ENCODE results near the gene TANGO6.

Gene TANGO6

DNA sequence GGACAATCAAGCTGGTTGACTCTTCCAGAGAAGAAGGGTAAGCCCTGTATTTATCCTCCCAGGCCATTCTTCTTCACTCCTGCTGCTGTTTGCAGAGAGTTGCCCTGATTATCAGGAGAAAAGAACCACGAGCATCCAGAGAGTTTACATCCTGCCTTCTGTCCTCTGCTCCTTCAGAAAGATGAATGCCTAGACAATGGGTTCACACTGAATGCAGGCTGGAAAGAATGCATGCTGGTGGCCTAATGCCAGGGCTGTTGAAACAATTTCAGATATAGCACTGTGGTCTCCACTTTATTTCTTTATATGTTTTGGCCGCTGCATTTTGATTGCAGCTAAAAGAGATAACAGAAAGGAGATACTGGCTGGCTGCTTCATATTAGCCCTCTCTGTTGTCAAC, 241.0 kb downstream of the TANGO6 start:
- in situ Hi-C loops (cut with MboI; ENCODE audit: low sequenced_read_pairs), result loop anchor here (25.0 kb wide), 1 partner anchor 97 kb away; no protein-coding TSS in a partner anchor

DNA sequence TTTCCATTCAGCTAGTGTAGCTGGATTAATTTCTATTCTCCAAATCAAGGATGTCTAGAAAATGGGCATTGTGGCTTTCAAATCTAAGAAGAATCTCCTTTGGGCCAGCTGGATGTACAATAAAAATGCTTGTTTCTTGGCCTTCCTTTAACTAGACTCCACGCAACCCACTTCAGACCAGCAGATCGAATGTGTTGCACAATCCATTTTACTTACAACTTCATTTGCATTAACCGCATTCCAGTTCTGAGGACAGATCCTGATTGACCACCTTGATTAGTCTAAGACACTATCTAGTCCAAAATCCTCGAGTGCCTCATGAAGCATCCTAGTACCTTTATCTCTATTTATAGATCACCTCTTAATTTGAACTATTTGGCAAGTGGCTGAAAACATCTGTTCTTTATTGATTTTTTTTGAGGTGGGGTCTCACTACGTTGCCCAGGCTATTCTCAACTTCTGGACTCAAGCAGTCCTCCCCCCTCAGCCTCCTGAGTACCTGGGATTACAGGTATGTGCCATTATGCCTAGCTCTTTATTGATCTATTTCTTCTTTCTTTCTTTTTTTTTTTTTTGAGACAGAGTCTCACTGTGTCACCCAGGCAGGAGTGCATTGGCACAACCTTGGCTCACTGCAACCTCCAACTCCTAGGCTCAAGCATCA, 241.8 kb downstream of the TANGO6 start:
- in situ Hi-C loops (cut with MboI; ENCODE audit: low sequenced_read_pairs), result loop anchor here (25.0 kb wide), 1 partner anchor 98 kb away; no protein-coding TSS in a partner anchor

DNA sequence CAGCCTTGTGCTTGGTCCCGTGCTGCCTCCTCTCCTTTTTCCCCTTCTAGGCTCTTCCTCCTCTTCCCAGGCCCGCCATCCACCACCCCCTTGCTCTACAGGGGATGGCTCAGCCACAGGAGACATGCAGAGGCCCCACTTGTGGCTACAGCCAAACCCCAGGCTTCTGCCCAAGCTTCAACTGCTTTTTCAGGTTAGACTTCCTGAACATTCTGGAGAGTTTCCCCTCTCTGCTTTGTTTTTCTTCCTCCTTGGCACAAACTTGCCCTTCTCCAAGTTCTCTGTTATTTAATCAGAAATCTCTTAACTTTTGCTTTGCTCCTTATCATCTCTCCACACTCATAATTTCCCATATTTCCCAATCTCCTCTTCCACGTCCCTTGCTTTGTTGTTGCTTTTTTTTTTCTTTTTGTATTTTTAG, 243.8 kb downstream of the TANGO6 start:
- in situ Hi-C loops (cut with MboI; ENCODE audit: low sequenced_read_pairs), result loop anchor here (25.0 kb wide), 1 partner anchor 100 kb away; no protein-coding TSS in a partner anchor

DNA sequence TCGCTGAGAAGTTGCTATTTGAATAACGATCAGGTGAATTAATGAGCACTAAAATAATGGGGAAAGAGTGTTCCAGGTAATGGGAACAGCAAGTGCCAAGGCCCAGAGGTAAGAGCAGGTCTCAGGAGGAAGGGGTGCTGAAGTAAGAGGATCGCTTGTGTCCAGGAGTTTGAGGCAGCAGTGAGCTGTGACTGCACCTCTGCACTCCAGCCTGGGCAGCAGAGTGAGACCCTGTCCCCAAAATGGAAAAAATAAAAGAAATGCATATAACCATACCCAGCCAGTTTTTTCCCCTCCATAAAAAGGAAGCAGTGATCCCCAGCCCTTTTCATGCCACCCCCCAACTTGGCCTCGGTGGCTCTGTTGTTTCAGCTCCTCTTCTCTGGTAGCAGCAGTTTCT, 245.4 kb downstream of the TANGO6 start:
- in situ Hi-C loops (cut with MboI; ENCODE audit: low sequenced_read_pairs), result loop anchor here (25.0 kb wide), 1 partner anchor 101 kb away; no protein-coding TSS in a partner anchor

DNA sequence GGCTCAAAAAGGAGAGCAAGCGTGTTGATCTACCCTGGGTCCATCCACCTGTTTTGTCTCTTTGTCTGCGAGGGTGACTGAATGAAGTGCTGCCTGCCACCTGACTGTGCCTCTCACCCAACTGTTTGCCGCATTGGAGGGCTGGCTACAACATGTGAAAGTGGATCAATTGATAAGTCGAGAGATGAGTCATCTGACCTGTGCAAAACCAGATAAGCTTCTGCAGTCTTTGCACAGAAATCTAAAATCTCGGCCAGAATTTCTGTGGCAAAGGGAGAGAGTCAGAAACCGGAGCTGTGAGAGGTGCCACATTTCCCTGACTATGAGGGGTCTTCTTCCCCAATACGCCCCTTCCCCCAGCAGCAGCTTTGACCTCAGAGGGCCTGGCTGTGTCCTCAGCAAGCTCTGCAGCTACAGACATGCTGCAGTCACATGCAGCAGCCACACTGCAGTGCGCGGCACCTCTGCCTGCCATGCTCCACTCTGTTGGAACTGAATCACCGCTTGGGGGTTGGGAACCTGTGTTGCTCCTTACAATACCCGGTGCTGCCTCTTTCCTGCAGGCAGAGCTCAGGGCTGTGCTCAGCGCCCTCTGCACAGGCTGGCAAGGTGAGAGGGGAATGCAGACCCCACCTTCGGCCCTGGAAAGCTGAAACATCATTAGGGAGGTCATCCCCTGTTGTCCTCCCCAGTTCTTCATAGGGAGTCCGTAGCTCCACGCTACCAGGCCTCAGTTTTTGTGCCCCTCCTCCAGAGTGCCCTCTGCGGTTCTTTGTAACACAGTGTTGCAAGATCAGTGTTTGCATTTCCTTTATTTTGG, 246.0 kb downstream of the TANGO6 start:
- in situ Hi-C loops (cut with MboI; ENCODE audit: low sequenced_read_pairs), result loop anchor here (25.0 kb wide), 1 partner anchor 102 kb away; no protein-coding TSS in a partner anchor

DNA sequence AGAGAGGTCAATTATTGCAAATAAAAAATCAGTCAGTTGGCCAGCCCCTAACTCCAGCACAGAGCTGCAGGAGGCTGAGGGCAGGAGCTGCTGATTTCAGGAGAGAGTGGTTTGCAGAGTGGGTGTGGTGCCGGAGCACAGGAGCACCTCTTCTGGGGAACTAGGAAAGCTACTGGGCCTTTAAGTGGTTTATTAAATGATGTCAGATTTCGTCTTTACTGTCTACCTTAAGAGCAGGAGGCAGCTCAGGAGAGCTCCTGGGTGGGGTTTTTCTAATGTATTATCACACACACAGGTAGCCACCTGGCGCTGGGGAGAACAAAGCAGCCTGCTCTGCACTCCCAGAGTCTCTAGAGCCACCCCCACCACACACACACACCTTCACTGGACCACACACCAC, 250.6 kb downstream of the TANGO6 start:
- in situ Hi-C loops (cut with MboI; ENCODE audit: low sequenced_read_pairs), result loop anchor here (25.0 kb wide), 1 partner anchor 107 kb away; no protein-coding TSS in a partner anchor

DNA sequence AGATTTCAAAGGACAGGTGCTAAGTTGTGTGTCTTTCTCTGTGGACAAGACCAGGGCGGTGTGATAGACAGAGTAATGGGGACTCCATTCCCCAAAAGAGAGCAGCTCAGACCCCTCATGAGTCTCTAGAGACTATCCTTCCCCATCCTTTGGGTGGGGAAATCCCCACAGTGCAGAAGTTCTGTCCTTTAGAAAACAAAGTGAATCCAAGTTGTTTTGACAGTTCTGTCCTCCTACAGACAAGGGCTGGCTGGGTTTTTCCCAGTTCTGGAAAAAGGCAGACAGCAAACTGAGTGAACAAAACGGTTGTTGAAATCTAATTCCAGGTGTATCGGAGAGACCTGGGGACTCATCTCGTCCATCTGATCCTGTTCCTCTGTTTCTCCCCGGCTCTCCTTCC, 251.2 kb downstream of the TANGO6 start:
- in situ Hi-C loops (cut with MboI; ENCODE audit: low sequenced_read_pairs), result loop anchor here (25.0 kb wide), 1 partner anchor 107 kb away; no protein-coding TSS in a partner anchor

DNA sequence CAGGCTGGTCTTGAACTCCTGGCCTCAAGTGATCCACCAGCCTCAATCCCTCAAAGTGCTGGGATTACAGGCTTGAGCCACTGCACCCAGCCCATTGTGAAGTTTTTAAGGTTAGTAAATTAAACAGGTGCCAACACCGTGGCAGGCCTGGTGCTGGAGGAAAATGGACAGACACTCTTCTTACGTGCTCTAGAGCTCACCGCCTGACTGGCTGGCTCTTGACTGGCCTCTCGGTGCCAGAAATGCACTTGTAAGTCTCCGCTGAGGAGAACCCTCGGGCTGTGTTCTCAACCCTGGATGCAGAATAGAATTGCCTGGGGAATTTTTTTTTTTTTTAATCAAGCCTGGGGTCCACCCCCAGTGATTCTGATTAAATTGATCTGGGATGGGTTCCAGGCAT, 251.9 kb downstream of the TANGO6 start:
- in situ Hi-C loops (cut with MboI; ENCODE audit: low sequenced_read_pairs), result loop anchor here (25.0 kb wide), 1 partner anchor 108 kb away; no protein-coding TSS in a partner anchor

DNA sequence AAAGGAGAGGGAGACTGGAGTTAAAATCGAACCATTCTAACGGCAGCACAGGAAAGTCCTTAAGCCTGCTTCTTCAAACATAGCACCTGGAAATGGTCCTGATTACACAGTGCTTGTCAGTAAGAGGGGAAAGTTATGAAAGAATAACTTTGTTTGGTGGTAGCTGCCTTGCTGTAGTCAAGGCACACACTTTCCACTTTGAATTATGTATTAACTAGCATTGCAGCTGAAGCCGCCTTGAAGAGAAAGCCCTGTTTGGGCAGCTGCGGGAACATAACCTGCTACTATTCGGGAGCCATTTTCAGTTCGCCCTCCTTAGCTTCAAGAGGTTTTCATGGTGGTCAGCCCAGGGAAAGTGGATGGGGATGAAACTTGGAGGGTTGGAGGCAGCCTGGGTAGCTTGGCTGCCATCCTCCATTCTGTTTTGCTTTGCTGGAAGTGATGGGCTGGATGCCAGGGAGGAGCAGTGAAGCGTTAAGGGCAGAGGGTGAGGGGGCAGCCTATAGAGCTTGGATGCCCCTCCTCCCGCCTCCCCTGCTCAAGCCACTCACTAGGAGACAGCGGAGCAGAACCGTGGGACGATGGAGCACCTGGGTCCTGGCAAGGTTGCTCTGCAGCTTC, 256.9 kb downstream of the TANGO6 start:
- in situ Hi-C loops (cut with MboI; ENCODE audit: low sequenced_read_pairs), result loop anchor here (25.0 kb wide), 3 partner anchors 188 to 563 kb away; partner anchors contain the start of gene ZFP90

DNA sequence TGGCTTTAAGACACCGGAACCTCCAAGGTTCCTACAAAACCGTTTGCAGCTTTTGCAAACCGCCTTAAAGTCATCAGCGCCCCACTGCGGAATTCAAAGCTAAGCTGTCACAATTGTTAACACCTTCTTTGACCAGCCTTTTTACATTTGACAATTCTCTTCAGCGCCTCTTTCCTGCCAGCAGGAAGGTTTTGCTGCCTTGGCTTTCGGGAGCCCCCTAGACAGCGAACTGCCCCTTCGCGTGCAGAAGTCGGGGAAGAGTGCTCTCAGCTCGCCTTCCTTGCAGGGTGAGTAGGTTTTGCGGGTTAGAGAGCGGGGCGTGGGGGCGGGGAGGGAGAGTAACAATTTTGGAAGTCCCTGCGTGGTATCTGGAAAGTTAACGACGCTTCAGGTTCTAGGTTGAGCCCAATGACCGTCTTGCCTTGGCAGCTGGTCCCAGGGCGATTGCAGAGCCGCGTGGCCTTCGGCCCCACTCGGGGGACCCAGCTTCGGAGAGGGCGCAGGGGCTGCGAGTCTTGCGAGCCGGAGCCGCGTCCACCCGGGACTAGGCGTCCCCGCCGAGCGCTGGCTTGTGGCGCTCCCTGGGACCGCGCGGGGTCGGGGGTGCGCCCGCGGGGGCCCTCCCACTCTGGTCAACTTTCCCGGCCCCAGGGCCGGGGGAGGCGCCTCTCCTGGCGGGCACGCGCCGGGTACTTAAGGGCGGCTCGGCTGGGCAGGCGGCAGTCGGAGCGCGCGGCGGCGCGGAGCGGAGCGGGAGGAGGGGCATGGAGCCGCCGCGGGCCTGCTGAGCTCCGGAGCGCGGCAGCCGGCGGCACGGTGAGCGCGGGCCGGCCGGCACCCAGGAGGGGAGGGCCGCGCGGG, 262.4 kb downstream of the TANGO6 start, which contains the start of gene HAS3:
HAS3 (plus strand) TSS at position 153 of the 861 bp plus-strand sequence. CDS start 3,743 bp downstream, outside the sequence.
- in situ Hi-C loops (cut with MboI; ENCODE audit: low sequenced_read_pairs), result loop anchor here (25.0 kb wide), 3 partner anchors 193 to 568 kb away; partner anchors contain the start of gene ZFP90

DNA sequence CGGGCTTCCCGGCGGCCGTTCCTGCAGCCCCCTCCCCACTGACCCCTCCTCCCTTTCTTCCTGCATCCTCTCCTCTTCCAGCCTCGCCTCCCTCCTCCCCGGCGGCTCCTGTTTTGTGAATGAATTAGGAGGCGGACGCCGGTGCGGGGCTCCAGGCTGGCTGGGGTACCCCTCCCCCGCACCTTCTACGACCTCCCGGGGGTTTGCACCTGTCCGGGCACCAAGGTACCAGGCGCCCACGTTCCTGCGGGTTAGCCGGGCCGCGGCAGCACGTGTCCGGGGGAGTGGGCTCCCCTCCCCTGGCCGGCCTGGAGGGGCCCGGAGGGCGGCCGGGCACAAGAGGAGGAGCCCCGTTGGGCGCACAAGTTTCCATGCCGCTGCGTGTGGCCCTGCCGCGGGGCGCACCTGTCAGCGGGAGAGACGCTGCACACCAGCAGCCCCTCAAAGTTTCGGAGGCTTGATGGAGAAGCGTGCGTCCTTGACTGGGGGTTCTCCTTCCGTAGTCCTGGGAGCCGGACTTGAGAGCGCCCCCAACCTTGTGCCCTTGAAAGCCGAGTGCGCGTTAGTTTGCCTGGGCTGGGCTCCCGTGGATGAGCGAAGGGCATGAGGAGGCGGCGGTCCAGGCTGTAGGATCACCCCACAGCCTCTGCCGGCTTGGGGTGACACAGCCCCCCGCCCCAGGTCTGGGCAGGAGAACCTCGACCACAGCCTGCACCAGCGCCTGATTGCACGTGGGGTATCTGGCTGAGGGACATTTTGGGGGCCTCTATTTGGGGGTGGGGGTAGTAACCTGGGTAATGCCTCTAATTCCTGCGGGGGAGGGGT, 263.4 kb downstream of the TANGO6 start:
- in situ Hi-C loops (cut with MboI; ENCODE audit: low sequenced_read_pairs), result loop anchor here (25.0 kb wide), 3 partner anchors 194 to 569 kb away; partner anchors contain the start of gene ZFP90

DNA sequence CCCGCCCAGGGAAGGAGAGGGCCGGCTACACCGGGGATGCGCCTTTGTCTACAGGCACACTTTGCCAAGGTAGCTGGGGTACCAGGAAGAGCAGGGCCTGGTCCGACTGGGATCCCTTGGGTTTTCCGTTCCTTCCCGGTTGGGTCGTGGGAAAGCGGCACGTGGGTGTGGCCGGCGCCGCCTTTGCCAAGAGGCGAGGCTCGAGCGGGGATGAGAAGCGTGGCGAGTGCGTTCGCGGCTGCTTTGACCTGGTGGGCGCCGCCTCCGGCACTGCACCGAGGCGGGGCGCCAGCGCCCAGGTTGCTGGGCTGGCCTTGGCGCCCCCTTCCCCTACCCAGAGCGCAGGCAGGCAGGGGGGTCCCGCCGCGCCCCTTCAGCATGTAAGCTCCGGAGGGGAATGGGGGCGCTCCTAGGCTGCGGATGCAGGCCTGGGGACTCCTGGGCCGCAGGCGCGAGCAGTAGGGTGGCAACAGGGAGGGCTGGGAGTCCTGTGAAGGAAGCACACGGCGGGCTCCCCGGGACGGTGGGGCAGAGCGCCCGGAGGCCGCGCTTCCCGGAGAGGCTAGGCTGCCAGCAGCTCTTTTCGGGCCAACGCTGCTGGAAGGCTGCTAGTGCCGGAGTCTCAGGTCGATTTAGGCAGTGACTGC, 264.1 kb downstream of the TANGO6 start:
- in situ Hi-C loops (cut with MboI; ENCODE audit: low sequenced_read_pairs), result loop anchor here (25.0 kb wide), 3 partner anchors 195 to 570 kb away; partner anchors contain the start of gene ZFP90

DNA sequence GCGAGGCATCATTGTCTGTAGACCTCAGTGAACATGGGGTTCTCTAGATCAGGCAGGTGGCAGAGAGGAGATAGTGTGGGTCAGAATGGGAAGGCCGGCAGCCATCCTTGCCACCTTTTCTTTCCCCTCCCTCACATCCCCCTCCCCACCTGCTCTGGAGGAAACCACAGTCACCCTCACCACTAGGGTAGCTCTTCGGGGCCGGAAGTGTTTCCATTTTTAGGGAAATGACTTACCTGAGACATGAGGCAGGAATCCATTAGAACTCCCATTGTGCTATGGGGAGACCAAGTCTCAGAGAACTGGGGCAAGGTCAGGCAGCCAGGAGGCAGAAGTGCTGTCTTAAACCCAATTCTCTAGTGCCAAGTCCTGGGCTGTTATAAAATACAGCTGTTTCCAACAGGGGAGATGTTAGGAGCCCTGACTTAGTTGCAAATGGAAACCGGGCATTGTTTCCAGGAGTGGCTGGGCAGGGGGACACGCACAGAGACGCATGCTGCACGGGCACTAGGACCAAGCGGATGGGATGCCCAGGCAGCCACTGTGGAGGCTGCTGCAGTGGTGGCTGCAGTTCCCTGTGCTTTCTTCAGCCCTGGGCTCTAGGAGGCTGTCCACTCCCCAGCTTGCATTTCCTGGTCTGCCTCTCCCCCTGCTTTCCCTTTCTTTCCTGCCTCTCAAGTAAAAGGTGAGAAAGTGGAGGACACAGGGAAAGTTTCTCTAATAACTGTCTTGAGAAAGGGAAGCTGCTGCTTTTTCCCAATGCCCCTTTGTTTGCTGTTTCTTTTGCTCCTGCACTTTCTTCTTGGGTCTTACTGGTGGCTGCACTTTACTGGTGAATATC, 265.0 kb downstream of the TANGO6 start:
- in situ Hi-C loops (cut with MboI; ENCODE audit: low sequenced_read_pairs), result loop anchor here (25.0 kb wide), 3 partner anchors 196 to 571 kb away; partner anchors contain the start of gene ZFP90

DNA sequence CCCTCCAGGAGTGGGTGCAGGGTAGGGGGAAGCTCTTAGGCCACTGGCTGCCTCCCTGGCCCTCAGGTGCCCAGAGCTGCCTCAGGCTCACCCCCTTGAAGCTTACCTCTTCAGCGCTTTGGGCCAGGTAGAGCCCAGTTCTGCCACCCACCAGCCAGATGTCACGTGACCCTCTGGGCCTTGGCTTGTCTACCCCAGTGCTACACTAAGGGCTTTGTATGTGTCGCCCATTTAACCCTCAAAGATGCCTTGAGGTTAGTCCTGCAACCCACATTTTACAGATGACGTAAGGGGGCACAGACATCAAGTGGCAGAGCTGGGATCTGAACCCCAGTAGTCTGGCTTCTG, 265.5 kb downstream of the TANGO6 start:
- in situ Hi-C loops (cut with MboI; ENCODE audit: low sequenced_read_pairs), result loop anchor here (25.0 kb wide), 3 partner anchors 197 to 572 kb away; partner anchors contain the start of gene ZFP90

DNA sequence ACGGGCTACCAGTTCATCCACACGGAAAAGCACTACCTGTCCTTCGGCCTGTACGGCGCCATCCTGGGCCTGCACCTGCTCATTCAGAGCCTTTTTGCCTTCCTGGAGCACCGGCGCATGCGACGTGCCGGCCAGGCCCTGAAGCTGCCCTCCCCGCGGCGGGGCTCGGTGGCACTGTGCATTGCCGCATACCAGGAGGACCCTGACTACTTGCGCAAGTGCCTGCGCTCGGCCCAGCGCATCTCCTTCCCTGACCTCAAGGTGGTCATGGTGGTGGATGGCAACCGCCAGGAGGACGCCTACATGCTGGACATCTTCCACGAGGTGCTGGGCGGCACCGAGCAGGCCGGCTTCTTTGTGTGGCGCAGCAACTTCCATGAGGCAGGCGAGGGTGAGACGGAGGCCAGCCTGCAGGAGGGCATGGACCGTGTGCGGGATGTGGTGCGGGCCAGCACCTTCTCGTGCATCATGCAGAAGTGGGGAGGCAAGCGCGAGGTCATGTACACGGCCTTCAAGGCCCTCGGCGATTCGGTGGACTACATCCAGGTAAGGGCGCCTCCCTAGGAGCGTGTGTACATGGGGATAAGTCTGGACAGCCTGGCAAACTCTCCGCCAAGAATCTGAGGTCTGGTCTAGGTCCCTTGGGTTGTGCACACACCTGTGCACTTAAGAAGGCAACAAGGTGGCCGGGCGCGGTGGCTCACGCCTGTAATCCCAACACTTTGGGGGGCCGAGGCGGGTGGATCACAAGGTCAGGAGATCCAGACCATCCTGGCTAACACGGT, 266.3 kb downstream of the TANGO6 start:
- in situ Hi-C loops (cut with MboI; ENCODE audit: low sequenced_read_pairs), result loop anchor here (25.0 kb wide), 3 partner anchors 197 to 572 kb away; partner anchors contain the start of gene ZFP90

DNA sequence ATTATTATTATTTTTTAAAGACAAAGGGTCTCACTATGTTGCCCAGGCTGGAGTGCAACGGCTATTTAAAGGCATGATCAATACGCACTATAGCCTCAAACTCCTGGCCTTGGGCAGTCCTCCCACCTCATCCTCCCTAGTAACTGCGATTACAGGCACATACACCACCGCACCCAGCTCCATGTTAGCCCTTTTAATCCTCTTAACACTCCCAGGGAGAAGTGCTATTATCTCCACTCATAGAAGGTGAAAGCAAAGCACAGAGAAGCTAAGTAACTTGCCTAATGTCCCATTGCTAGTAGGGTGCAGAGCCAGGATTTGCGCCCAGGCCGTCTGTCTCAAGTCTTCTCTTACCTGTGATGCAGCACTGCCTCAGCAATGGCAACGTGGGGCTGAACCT, 267.1 kb downstream of the TANGO6 start:
- in situ Hi-C loops (cut with MboI; ENCODE audit: low sequenced_read_pairs), result loop anchor here (25.0 kb wide), 3 partner anchors 198 to 573 kb away; partner anchors contain the start of gene ZFP90
